Endothelial cell of umbilical vein (primary cell): Measurements from ENCODE around the gene ZBTB21. TPM values are rescaled to one million over a fixed set of nuclear protein-coding genes. Genes with fewer than 3 reads are reported as not detected.

ENCODE experiments used
- BruUV-seq: library from RNA; stranded (reverse); fragments of 400-500 nt; replicated peaks from 2 replicates; lab custom pipeline; 2021; lab: Mats Ljungman, UMichigan
- CTCF ChIA-PET: fragments of 300-600, 350-600 bp; sonication (Branson Sonifier 250); formaldehyde crosslinking; loops from one replicate; lab custom pipeline; 2021; ENCODE audit warnings: antibody characterized with exemption, inconsistent platforms; lab: Charles Lee
- POLR2A ChIA-PET: fragments of 300-600, 350-600 bp; sonication (Branson Sonifier 250); formaldehyde crosslinking; loops from one replicate; lab custom pipeline; 2021; ENCODE audit warnings: antibody characterized with exemption, inconsistent platforms; lab: Charles Lee
- DNase-seq: peaks from one replicate; pipeline ENCODE4 v3.0.0-alpha.2; 2011; ENCODE audit warnings: low read depth, low spot score
- FAIRE-seq: peaks from 2 replicates; lab custom pipeline; 2011; peaks lifted over from hg19 to GRCh38; lab: Jason Lieb, UNC
- H2AFZ ChIP-seq: 2 replicates; pipeline ENCODE4 v1.6.0; 2012; ENCODE audit warnings: low read depth, low read length, control low read depth, inconsistent platforms
- H3K27ac ChIP-seq: 2 replicates; pipeline ENCODE4 v1.5.1; 2011; ENCODE audit warnings: low read depth, mild to moderate bottlenecking, control low read depth, low read length, moderate library complexity; ENCODE audit not compliant: insufficient read depth
- H3K27me3 ChIP-seq, 2 experiments: 2 replicates each; pipeline versions ENCODE4 v1.6.0 to v1.6.1; 2011; ENCODE audit warnings: low read length in 2 of 2, mixed read lengths in 1 of 2; ENCODE audit not compliant: control insufficient read depth in 2 of 2, insufficient read depth in 2 of 2
- H3K36me3 ChIP-seq, 2 experiments: 2 replicates in 1 of 2; 3 replicates in 1 of 2; pipeline ENCODE4 v1.5.1; 2011; ENCODE audit warnings: low read length in 2 of 2, mild to moderate bottlenecking in 1 of 2, moderate library complexity in 1 of 2; ENCODE audit not compliant: control insufficient read depth in 2 of 2, insufficient read depth in 2 of 2; ENCODE audit errors: extremely low read depth in 1 of 2
- H3K4me1 ChIP-seq: 3 replicates; pipeline ENCODE4 v1.5.1; 2011; ENCODE audit warnings: mild to moderate bottlenecking, low read length; ENCODE audit not compliant: control insufficient read depth, insufficient read depth; ENCODE audit errors: extremely low read depth
- H3K4me2 ChIP-seq: 2 replicates; pipeline ENCODE4 v1.6.1; 2011; ENCODE audit warnings: low read length, control low read depth, mixed read lengths; ENCODE audit not compliant: insufficient read depth
- H3K4me3 ChIP-seq, 3 experiments: fragments of 200-600 bp in 1 of 3; sonication (generic), shearing (Covaris generic) in 1 of 3; replicated peaks in 1 of 3; 2 replicates each; pipeline ENCODE4 v1.5.1; 2011 to 2016; ENCODE audit warnings: control low read depth in 3 of 3, low read length in 3 of 3, mild to moderate bottlenecking in 2 of 3, inconsistent platforms in 1 of 3, low read depth in 1 of 3, moderate library complexity in 1 of 3; ENCODE audit not compliant: insufficient read depth in 1 of 3
- H3K79me2 ChIP-seq: 2 replicates; pipeline ENCODE4 v1.6.0; 2012; ENCODE audit warnings: low read length, inconsistent platforms; ENCODE audit not compliant: control insufficient read depth, insufficient read depth
- H3K9ac ChIP-seq: replicated peaks from 2 replicates; pipeline ENCODE3; 2011; ENCODE audit warnings: low read length, control low read depth; ENCODE audit not compliant: insufficient read depth; ENCODE audit errors: extremely low read depth
- H3K9me1 ChIP-seq: replicated peaks from 3 replicates; pipeline ENCODE4 v1.6.0; 2011; ENCODE audit warnings: mild to moderate bottlenecking, low read length; ENCODE audit not compliant: control insufficient read depth, insufficient read depth; ENCODE audit errors: extremely low read depth
- H3K9me3 ChIP-seq: replicated peaks from 2 replicates; pipeline ENCODE4 v1.5.1; 2012; ENCODE audit warnings: low read length, inconsistent platforms; ENCODE audit not compliant: control insufficient read depth, insufficient read depth
- H4K20me1 ChIP-seq: replicated peaks from 2 replicates; pipeline ENCODE3; 2011; ENCODE audit warnings: mild to moderate bottlenecking, low read length; ENCODE audit not compliant: control insufficient read depth, insufficient read depth; ENCODE audit errors: extremely low read depth
- EZH2 ChIP-seq: IDR thresholded peaks from 2 replicates; pipeline ENCODE4 v1.6.1; 2012; ENCODE audit warnings: borderline replicate concordance, low read depth, mild to moderate bottlenecking, moderate library complexity, low read length, inconsistent platforms; ENCODE audit not compliant: severe bottlenecking
- FOS ChIP-seq: IDR thresholded peaks from 2 replicates; pipeline ENCODE4 v1.6.1; 2011; ENCODE audit warnings: mild to moderate bottlenecking, low read length, moderate library complexity, borderline replicate concordance; ENCODE audit not compliant: insufficient read depth
- GATA2 ChIP-seq: IDR thresholded peaks from 2 replicates; pipeline ENCODE4 v1.7.0; 2011; ENCODE audit warnings: low read depth, mild to moderate bottlenecking, moderate library complexity, mixed read lengths, low read length; ENCODE audit not compliant: insufficient read length, insufficient read depth
- JUN ChIP-seq: IDR thresholded peaks from 2 replicates; pipeline ENCODE4 v1.6.1; 2011; ENCODE audit warnings: borderline replicate concordance, low read depth; ENCODE audit not compliant: insufficient read length, insufficient read depth
- MYC ChIP-seq: IDR thresholded peaks from one replicate; pipeline ENCODE4 v1.6.1; 2011; ENCODE audit warnings: mild to moderate bottlenecking, low read depth, low read length
- POLR2A ChIP-seq: IDR thresholded peaks from 2 replicates; pipeline ENCODE4 v1.6.1; 2012; ENCODE audit warnings: low read depth, mild to moderate bottlenecking, control low read depth, low read length
- POLR2AphosphoS5 ChIP-seq: IDR thresholded peaks from 2 replicates; pipeline ENCODE4 v1.6.1; 2012; ENCODE audit warnings: low read depth, mild to moderate bottlenecking, control low read depth, low read length, moderate library complexity; ENCODE audit not compliant: insufficient read depth
- dilution Hi-C: fragments of 300-500 bp; cut with MboI; formaldehyde crosslinking; loops from one replicate; pipeline ENCODE4 v1.15.0; 2019; ENCODE audit warnings: low sequenced_read_pairs; ENCODE audit not compliant: extremely low pct_ligation_motif_present
- intact Hi-C: fragments of 100-400 bp; cut with micrococcal nuclease; formaldehyde crosslinking; loops from one replicate; pipeline ENCODE4 v1.10.0; 2022
- polyA plus RNA-seq, 4 experiments: library from polyadenylated mRNA; depleted of rRNA in 3 of 4; stranded (reverse) in 3 of 4; unstranded in 1 of 4; fragments of >200 nt; gene quantifications; 2 replicates each; pipeline versions ENCODE4 v1.2.1 to v1.2.3, GENCODE V29; 2011 to 2012; ENCODE audit warnings: missing spikeins in 1 of 4
- total RNA-seq: library from RNA; stranded (reverse); gene quantifications from 2 replicates; pipeline ENCODE4 v1.2.3, GENCODE V29; 2021
- TF ChIP-seq, protein P1 (sequence below), 2 donors: IDR thresholded peaks; 1 replicate in 1 of 2; 2 replicates in 1 of 2; pipeline ENCODE4 v1.5.1; 2011; ENCODE audit warnings: low read length in 2 of 2, mild to moderate bottlenecking in 2 of 2, moderate library complexity in 2 of 2, control low read depth in 1 of 2, inconsistent platforms in 1 of 2, low read depth in 1 of 2; ENCODE audit not compliant: insufficient read depth in 1 of 2; ENCODE audit errors: extremely low read depth in 1 of 2
- TF ChIP-seq, protein P2 (sequence below): IDR thresholded peaks from 2 replicates; pipeline ENCODE4 v1.6.1; 2011; ENCODE audit not compliant: insufficient read depth, insufficient read length

Gene ZBTB21
- total and polyA plus RNA-seq, 2 donors (not counting 3 experiments of a cell fraction or from before 2014, with no cell fraction given) = 2.8 to 12.4 TPM

DNA sequence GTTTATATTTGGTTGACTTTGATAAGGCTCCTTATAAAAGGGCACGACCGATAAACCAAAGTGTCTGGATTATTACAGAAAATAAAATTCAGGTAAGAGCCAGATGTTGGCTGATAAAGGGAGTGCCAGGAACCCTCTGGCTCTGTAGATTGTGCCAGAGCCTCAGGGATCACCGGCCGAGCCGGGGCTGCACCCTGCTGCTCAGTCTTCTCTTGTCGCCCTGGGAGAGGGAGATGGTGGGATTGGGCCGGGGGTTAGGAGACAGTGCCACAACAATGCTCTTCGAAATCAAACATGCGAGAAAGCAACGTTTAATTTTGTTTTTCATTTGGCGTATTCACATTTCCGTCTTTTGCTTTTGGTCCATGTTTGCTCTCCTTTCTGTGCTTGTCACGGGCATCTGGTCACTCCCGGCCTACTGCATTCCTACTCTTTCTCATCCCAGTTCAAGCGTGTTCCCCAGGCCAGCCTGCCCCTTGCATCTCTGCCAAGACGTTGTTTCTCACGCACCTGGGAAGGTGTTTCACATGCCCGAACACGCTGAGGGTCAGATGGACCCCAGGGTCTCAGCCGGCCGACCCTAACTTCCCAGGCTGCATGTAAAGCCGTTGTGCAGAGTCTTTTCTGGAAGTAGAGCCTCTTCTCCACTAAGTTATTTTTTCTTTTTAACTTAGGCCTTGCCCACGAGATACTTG, 37.5 kb downstream of the ZBTB21 start:
- H3K9me1 ChIP-seq = no peaks in the 10 kb centered on the region
- peaks cover 7% of the 10 kb centered on the region for H3K4me1 ChIP-seq
- no peak overlapping the region for H3K9ac ChIP-seq
- no peak overlapping the region for H3K4me3 ChIP-seq
- dilution Hi-C loops = no loop called here
- CTCF ChIA-PET = interaction anchor here (1.1 to 3.2 kb wide), 2 partner anchors 11 to 33 kb away, joined by 3 to 11 read pairs; no protein-coding TSS in a partner anchor
- H2AFZ ChIP-seq = no peak overlapping the region
- TF ChIP-seq GATA2 = no peak
- no peak for TF ChIP-seq JUN
- TF ChIP-seq, protein P1, sequence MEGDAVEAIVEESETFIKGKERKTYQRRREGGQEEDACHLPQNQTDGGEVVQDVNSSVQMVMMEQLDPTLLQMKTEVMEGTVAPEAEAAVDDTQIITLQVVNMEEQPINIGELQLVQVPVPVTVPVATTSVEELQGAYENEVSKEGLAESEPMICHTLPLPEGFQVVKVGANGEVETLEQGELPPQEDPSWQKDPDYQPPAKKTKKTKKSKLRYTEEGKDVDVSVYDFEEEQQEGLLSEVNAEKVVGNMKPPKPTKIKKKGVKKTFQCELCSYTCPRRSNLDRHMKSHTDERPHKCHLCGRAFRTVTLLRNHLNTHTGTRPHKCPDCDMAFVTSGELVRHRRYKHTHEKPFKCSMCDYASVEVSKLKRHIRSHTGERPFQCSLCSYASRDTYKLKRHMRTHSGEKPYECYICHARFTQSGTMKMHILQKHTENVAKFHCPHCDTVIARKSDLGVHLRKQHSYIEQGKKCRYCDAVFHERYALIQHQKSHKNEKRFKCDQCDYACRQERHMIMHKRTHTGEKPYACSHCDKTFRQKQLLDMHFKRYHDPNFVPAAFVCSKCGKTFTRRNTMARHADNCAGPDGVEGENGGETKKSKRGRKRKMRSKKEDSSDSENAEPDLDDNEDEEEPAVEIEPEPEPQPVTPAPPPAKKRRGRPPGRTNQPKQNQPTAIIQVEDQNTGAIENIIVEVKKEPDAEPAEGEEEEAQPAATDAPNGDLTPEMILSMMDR (IDR thresholded peaks at IDR 0.05; ENCODE audit: extremely low read depth in 1 of 2, insufficient read depth in 1 of 2, low read depth in 1 of 2, low read length in 2 of 2) = no peak
- TF ChIP-seq EZH2 = no peak
- TF ChIP-seq, protein P2, sequence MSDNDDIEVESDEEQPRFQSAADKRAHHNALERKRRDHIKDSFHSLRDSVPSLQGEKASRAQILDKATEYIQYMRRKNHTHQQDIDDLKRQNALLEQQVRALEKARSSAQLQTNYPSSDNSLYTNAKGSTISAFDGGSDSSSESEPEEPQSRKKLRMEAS = no peak
- no peak for TF ChIP-seq POLR2AphosphoS5
- TF ChIP-seq MYC = no peak
- no peak for TF ChIP-seq POLR2A
- no peak for TF ChIP-seq FOS
- intact Hi-C loops = no loop called here
- no peaks in the 10 kb centered on the region for H3K27me3 ChIP-seq
- H4K20me1 ChIP-seq = no peaks in the 10 kb centered on the region
- BruUV-seq = no TSS peak
- H3K4me2 ChIP-seq = no peak overlapping the region
- FAIRE-seq (no peak), DNase-seq (no peak)
- POLR2A ChIA-PET = no interaction called here
- H3K36me3 ChIP-seq = no peaks in the 10 kb centered on the region
- no peak overlapping the region for H3K27ac ChIP-seq
- H3K79me2 ChIP-seq = no peaks in the 10 kb centered on the region
- H3K9me3 ChIP-seq = no peaks in the 10 kb centered on the region
